ENCODE data around the gene FSTL5.

The FSTL5 gene

GRCh38 chr4:161657616-161658015 is 506.2 kb downstream of the FSTL5 start:
- ATAC-seq: no peak
- TF ChIP-seq GLIS3 (CRISPR knock-in tag; IDR thresholded peaks at IDR 0.05) (no peak), SNAI2 (CRISPR knock-in tag; IDR thresholded peaks at IDR 0.05) (no peak), ZC3H10 (CRISPR knock-in tag; IDR thresholded peaks at IDR 0.05) (no peak), ZFP3 (CRISPR knock-in tag; IDR thresholded peaks at IDR 0.05) (no peak)
- TF ChIP-seq, protein P1, sequence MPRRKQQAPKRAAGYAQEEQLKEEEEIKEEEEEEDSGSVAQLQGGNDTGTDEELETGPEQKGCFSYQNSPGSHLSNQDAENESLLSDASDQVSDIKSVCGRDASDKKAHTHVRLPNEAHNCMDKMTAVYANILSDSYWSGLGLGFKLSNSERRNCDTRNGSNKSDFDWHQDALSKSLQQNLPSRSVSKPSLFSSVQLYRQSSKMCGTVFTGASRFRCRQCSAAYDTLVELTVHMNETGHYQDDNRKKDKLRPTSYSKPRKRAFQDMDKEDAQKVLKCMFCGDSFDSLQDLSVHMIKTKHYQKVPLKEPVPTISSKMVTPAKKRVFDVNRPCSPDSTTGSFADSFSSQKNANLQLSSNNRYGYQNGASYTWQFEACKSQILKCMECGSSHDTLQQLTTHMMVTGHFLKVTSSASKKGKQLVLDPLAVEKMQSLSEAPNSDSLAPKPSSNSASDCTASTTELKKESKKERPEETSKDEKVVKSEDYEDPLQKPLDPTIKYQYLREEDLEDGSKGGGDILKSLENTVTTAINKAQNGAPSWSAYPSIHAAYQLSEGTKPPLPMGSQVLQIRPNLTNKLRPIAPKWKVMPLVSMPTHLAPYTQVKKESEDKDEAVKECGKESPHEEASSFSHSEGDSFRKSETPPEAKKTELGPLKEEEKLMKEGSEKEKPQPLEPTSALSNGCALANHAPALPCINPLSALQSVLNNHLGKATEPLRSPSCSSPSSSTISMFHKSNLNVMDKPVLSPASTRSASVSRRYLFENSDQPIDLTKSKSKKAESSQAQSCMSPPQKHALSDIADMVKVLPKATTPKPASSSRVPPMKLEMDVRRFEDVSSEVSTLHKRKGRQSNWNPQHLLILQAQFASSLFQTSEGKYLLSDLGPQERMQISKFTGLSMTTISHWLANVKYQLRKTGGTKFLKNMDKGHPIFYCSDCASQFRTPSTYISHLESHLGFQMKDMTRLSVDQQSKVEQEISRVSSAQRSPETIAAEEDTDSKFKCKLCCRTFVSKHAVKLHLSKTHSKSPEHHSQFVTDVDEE (CRISPR knock-in tag; IDR thresholded peaks at IDR 0.05): no peak

DNA sequence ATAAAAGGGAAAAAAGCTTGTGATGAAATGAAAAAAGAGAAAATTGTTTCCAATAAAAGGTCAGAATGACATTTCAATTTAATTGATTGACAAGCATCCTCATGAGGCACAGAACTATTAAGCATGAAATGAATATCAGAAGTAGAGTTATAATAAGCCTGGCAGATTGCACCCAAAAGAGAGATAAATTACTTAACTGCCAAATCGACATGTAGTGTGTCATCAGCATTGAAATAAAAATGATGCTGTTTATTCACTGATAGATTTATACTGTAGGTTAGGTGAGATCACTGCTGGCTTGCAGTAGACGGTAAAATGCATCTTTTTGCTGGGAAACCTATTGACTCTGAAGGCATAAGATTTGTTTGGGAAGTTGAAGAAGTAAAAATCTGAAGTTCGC is 507.2 kb downstream of the FSTL5 start:
- no peak for ATAC-seq
- TF ChIP-seq ZFP30 (CRISPR knock-in tag; IDR thresholded peaks at IDR 0.05) (no peak), TCF4 (CRISPR knock-in tag; IDR thresholded peaks at IDR 0.05; ENCODE audit: borderline replicate concordance) (no peak), GLIS3 (CRISPR knock-in tag; IDR thresholded peaks at IDR 0.05) (no peak), POU6F1 (CRISPR knock-in tag; IDR thresholded peaks at IDR 0.05; ENCODE audit: borderline replicate concordance, low read depth) (no peak), BACH2 (CRISPR knock-in tag; IDR thresholded peaks at IDR 0.05; ENCODE audit: borderline replicate concordance) (no peak), ZNF565 (CRISPR knock-in tag; conservative IDR thresholded peaks at IDR 0.05; ENCODE audit: low read depth) (no peak), ESRRG (CRISPR knock-in tag; IDR thresholded peaks at IDR 0.05) (no peak), TOX (CRISPR knock-in tag; IDR thresholded peaks at IDR 0.05; ENCODE audit: borderline replicate concordance) (no peak), CSDC2 (CRISPR knock-in tag; IDR thresholded peaks at IDR 0.05) (no peak), ZC3H10 (CRISPR knock-in tag; IDR thresholded peaks at IDR 0.05) (no peak), ARNTL (CRISPR knock-in tag; IDR thresholded peaks at IDR 0.05; ENCODE audit: borderline replicate concordance, low read depth) (no peak)
- TF ChIP-seq, protein P2, sequence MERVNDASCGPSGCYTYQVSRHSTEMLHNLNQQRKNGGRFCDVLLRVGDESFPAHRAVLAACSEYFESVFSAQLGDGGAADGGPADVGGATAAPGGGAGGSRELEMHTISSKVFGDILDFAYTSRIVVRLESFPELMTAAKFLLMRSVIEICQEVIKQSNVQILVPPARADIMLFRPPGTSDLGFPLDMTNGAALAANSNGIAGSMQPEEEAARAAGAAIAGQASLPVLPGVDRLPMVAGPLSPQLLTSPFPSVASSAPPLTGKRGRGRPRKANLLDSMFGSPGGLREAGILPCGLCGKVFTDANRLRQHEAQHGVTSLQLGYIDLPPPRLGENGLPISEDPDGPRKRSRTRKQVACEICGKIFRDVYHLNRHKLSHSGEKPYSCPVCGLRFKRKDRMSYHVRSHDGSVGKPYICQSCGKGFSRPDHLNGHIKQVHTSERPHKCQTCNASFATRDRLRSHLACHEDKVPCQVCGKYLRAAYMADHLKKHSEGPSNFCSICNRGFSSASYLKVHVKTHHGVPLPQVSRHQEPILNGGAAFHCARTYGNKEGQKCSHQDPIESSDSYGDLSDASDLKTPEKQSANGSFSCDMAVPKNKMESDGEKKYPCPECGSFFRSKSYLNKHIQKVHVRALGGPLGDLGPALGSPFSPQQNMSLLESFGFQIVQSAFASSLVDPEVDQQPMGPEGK (CRISPR knock-in tag; IDR thresholded peaks at IDR 0.05; ENCODE audit: borderline replicate concordance): no peak

DNA sequence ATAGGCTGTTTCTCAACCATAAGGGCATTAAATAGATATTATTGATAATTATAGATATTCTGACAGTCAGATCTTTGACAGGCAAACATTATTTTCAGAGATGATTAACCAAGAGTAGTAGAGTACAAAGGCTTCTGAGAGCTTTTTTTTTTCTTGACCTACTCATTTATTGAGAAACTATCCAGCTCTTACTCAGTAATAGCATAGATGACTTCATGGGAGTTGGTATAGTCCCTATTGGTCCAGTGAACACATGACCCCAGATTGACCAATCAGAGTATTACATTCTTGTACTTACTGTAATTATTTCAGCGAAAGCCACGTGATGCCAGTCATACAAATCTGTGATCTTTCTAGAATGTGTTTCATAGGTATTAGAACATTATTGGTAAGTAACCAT is 508.7 kb downstream of the FSTL5 start:
- no peak for ATAC-seq
- TF ChIP-seq ZNF70 (CRISPR knock-in tag; IDR thresholded peaks at IDR 0.05): no peak
- no peak for TF ChIP-seq SNAI2 (CRISPR knock-in tag; IDR thresholded peaks at IDR 0.05)
- no peak for TF ChIP-seq CSRNP3 (CRISPR knock-in tag; IDR thresholded peaks at IDR 0.05)
- TF ChIP-seq CREB5 (CRISPR knock-in tag; IDR thresholded peaks at IDR 0.05; ENCODE audit: low read depth): no peak
- no peak for TF ChIP-seq PPARA (CRISPR knock-in tag; IDR thresholded peaks at IDR 0.05; ENCODE audit: borderline replicate concordance)
- no peak for TF ChIP-seq POU6F1 (CRISPR knock-in tag; IDR thresholded peaks at IDR 0.05; ENCODE audit: borderline replicate concordance, low read depth)
- TF ChIP-seq TOX (CRISPR knock-in tag; IDR thresholded peaks at IDR 0.05; ENCODE audit: borderline replicate concordance): no peak
- TF ChIP-seq ZNF8 (CRISPR knock-in tag; IDR thresholded peaks at IDR 0.05): no peak
- TF ChIP-seq ZC3H10 (CRISPR knock-in tag; IDR thresholded peaks at IDR 0.05): no peak
- no peak for TF ChIP-seq ZFP3 (CRISPR knock-in tag; IDR thresholded peaks at IDR 0.05)
- TF ChIP-seq BACH2 (CRISPR knock-in tag; IDR thresholded peaks at IDR 0.05; ENCODE audit: borderline replicate concordance): no peak
- no peak for TF ChIP-seq ISL1 (CRISPR knock-in tag; IDR thresholded peaks at IDR 0.05)
- no peak for TF ChIP-seq TCF4 (CRISPR knock-in tag; IDR thresholded peaks at IDR 0.05; ENCODE audit: borderline replicate concordance)

Measured in SK-N-SH treated with all-trans-retinoic acid at 6 μM for 48 hours (cell line).